Activated T-cell treated with anti-CD3 and anti-CD28 coated beads for 24 hours (primary cell): Measurements from ENCODE around the gene CDHR2.

Experiments
- DNase-seq: peaks from one replicate; pipeline ENCODE4 v3.0.0-alpha.2; 2020; ENCODE audit warnings: low read depth

CDHR2 gene

GRCh38 chr5:176548967-176549444 lies at the start of gene CDHR2:
Gene CDHR2 (plus strand): TSS chr5:176549342. CDS start chr5:176565353, 16,011 bp downstream.
- DNase-seq, result no peak

GRCh38 chr5:176500511-176500910 lies 48.6 kb upstream of the CDHR2 start:
- DNase-seq, result no peak

GRCh38 chr5:176501333-176501732 lies 47.8 kb upstream of the CDHR2 start:
- DNase-seq, result no peak

GRCh38 chr5:176503496-176503895 lies 45.6 kb upstream of the CDHR2 start:
- no peak for DNase-seq

GRCh38 chr5:176507911-176508310 lies 41.2 kb upstream of the CDHR2 start:
- DNase-seq, result no peak

- no peak for DNase-seq
These were observed 40.5 kb upstream of the CDHR2 start for GRCh38 chr5:176508603-176509002.

GRCh38 chr5:176513788-176514187 lies 35.4 kb upstream of the CDHR2 start:
- no peak for DNase-seq

- DNase-seq, result no peak
These were observed 34.7 kb upstream of the CDHR2 start for GRCh38 chr5:176514244-176514950.

- no peak for DNase-seq
These were observed 33.7 kb upstream of the CDHR2 start for GRCh38 chr5:176515396-176515795.

- no peak for DNase-seq
These were observed 32.0 kb upstream of the CDHR2 start for GRCh38 chr5:176517053-176517661.

GRCh38 chr5:176519810-176520720 lies 29.1 kb upstream of the CDHR2 start:
- no peak for DNase-seq

- no peak for DNase-seq
These were observed 27.9 kb upstream of the CDHR2 start for GRCh38 chr5:176521286-176521685.

GRCh38 chr5:176521699-176522263 lies 27.4 kb upstream of the CDHR2 start:
- DNase-seq, result no peak

- DNase-seq, result no peak
These were observed 25.0 kb upstream of the CDHR2 start for GRCh38 chr5:176524138-176524537.

GRCh38 chr5:176524987-176525386 lies 24.2 kb upstream of the CDHR2 start:
- DNase-seq, result no peak

- DNase-seq, result no peak
These were observed 23.5 kb upstream of the CDHR2 start for GRCh38 chr5:176525677-176526076.

- DNase-seq, result no peak
These were observed 22.7 kb upstream of the CDHR2 start for GRCh38 chr5:176526462-176526861.

- no peak for DNase-seq
These were observed 21.6 kb upstream of the CDHR2 start for GRCh38 chr5:176527246-176528222.

GRCh38 chr5:176528301-176528700 lies 20.8 kb upstream of the CDHR2 start:
- no peak for DNase-seq

GRCh38 chr5:176528761-176529115 lies 20.4 kb upstream of the CDHR2 start:
- DNase-seq, result no peak

- no peak for DNase-seq
These were observed 19.9 kb upstream of the CDHR2 start for GRCh38 chr5:176529116-176529740.
